ENCODE data around the gene HTT-AS. TPM values are rescaled to one million over a fixed set of nuclear protein-coding genes. Genes with fewer than 3 reads are reported as not detected.

The HTT-AS gene
- total RNA-seq, 2 donors from 2014 or later = not detected

GRCh38 chr4:3119464-3119863, 45.1 kb upstream of the HTT-AS start:
- H3K9me3 ChIP-seq = no peaks in the 10 kb centered on the region
- no peak overlapping the region for H3K4me3 ChIP-seq
- no peaks in the 10 kb centered on the region for H3K27me3 ChIP-seq
- DNase-seq (ENCODE audit: low spot score) = no peak
- H3K36me3 ChIP-seq = peaks cover 43% of the 10 kb centered on the region
- H3K27ac ChIP-seq = no peak overlapping the region
- peaks cover 0 to 32% of the 10 kb centered on the region in 2 donors for H3K4me1 ChIP-seq
- TF ChIP-seq, protein P1, sequence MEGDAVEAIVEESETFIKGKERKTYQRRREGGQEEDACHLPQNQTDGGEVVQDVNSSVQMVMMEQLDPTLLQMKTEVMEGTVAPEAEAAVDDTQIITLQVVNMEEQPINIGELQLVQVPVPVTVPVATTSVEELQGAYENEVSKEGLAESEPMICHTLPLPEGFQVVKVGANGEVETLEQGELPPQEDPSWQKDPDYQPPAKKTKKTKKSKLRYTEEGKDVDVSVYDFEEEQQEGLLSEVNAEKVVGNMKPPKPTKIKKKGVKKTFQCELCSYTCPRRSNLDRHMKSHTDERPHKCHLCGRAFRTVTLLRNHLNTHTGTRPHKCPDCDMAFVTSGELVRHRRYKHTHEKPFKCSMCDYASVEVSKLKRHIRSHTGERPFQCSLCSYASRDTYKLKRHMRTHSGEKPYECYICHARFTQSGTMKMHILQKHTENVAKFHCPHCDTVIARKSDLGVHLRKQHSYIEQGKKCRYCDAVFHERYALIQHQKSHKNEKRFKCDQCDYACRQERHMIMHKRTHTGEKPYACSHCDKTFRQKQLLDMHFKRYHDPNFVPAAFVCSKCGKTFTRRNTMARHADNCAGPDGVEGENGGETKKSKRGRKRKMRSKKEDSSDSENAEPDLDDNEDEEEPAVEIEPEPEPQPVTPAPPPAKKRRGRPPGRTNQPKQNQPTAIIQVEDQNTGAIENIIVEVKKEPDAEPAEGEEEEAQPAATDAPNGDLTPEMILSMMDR (IDR thresholded peaks at IDR 0.05) = no peak

DNA sequence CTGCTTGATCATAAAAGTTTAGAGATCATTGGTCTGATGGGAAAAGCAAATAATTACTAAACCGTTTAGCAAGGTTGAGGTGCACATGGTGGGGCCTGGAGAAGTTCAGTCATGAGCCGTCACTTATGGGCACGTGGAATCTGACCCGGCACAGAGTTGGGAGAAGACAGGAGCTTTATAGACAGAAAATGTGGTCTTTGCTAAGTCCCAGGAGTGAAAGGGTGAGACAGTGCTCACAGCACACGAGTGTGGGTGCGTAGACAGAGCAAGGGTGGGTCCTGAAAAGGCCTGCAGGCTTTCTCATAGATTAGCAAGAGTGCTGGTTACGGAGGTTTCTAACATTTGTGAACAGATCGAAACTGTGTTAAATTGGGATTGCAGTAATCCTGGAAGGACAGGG, 44.0 kb upstream of the HTT-AS start:
- H3K9me3 ChIP-seq = no peaks in the 10 kb centered on the region
- no peak overlapping the region for H3K27ac ChIP-seq
- TF ChIP-seq, protein P1 (IDR thresholded peaks at IDR 0.05) = no peak
- peaks cover 0 to 32% of the 10 kb centered on the region in 2 donors for H3K4me1 ChIP-seq
- H3K36me3 ChIP-seq = peaks cover 43% of the 10 kb centered on the region
- H3K27me3 ChIP-seq = no peaks in the 10 kb centered on the region
- H3K4me3 ChIP-seq = no peak overlapping the region
- no peak for DNase-seq (ENCODE audit: low spot score)

- H3K9me3 ChIP-seq = no peaks in the 10 kb centered on the region
- H3K27me3 ChIP-seq = no peaks in the 10 kb centered on the region
- peaks cover 40% of the 10 kb centered on the region for H3K36me3 ChIP-seq
- no peak for DNase-seq (ENCODE audit: low spot score)
- H3K27ac ChIP-seq = no peak overlapping the region
- H3K4me1 ChIP-seq = peaks cover 0 to 35% of the 10 kb centered on the region in 2 donors
- H3K4me3 ChIP-seq = no peak overlapping the region
- TF ChIP-seq, protein P1 (IDR thresholded peaks at IDR 0.05) = no peak
These were observed 42.6 kb upstream of the HTT-AS start for GRCh38 chr4:3116955-3117354.

GRCh38 chr4:3115637-3116270, 41.4 kb upstream of the HTT-AS start:
- no peaks in the 10 kb centered on the region for H3K27me3 ChIP-seq
- H3K27ac ChIP-seq = no peak overlapping the region
- TF ChIP-seq, protein P1 (IDR thresholded peaks at IDR 0.05) = no peak
- no peaks in the 10 kb centered on the region for H3K9me3 ChIP-seq
- no peak for DNase-seq (ENCODE audit: low spot score)
- H3K4me3 ChIP-seq = no peak overlapping the region
- peaks cover 28% of the 10 kb centered on the region for H3K36me3 ChIP-seq
- peaks cover 0 to 38% of the 10 kb centered on the region in 2 donors for H3K4me1 ChIP-seq

- H3K9me3 ChIP-seq = no peaks in the 10 kb centered on the region
- TF ChIP-seq, protein P1 (IDR thresholded peaks at IDR 0.05) = no peak
- no peak overlapping the region for H3K27ac ChIP-seq
- H3K4me1 ChIP-seq = peaks cover 0 to 38% of the 10 kb centered on the region in 2 donors
- peaks cover 28% of the 10 kb centered on the region for H3K36me3 ChIP-seq
- H3K27me3 ChIP-seq = no peaks in the 10 kb centered on the region
- H3K4me3 ChIP-seq = no peak overlapping the region
- no peak for DNase-seq (ENCODE audit: low spot score)
These were observed 40.0 kb upstream of the HTT-AS start for GRCh38 chr4:3114377-3114776.
